MM.1S (cell line): Measurements from ENCODE around the gene KNOP1.

ENCODE experiments used
- EZH2phosphoT487 ChIP-seq: fragments of 300-600 bp; sonication (generic); IDR thresholded peaks from 2 replicates; pipeline ENCODE4 v1.6.1; 2018; ENCODE audit warnings: antibody characterized with exemption, low read length
- TF ChIP-seq, protein P1 (sequence below): fragments of 300-600 bp; sonication (generic); IDR thresholded peaks from 2 replicates; pipeline ENCODE4 v1.5.1; 2016; ENCODE audit warnings: antibody characterized with exemption, low read length, mixed read lengths

DNA sequence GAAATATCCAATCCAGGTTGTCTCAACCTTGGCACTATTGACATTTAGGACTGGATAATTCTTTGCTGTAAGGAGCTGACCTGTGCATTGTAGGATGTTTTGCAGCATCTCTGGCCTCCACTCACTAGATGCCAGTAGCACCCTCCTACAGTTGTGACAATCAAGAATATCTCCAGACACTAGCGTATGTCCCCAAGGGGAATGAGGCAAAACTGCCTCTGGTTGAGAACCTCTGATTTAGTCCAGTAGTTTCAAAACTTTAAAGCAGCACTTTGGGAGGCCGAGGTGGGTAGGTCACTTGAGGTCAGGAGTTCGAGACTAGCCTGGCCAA, 48.5 kb upstream of the KNOP1 start:
- TF ChIP-seq EZH2phosphoT487, result no peak
- TF ChIP-seq, protein P1, sequence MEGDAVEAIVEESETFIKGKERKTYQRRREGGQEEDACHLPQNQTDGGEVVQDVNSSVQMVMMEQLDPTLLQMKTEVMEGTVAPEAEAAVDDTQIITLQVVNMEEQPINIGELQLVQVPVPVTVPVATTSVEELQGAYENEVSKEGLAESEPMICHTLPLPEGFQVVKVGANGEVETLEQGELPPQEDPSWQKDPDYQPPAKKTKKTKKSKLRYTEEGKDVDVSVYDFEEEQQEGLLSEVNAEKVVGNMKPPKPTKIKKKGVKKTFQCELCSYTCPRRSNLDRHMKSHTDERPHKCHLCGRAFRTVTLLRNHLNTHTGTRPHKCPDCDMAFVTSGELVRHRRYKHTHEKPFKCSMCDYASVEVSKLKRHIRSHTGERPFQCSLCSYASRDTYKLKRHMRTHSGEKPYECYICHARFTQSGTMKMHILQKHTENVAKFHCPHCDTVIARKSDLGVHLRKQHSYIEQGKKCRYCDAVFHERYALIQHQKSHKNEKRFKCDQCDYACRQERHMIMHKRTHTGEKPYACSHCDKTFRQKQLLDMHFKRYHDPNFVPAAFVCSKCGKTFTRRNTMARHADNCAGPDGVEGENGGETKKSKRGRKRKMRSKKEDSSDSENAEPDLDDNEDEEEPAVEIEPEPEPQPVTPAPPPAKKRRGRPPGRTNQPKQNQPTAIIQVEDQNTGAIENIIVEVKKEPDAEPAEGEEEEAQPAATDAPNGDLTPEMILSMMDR, result no peak
